ENCODE measurements around the gene BCAP29. TPM values are rescaled to one million over a fixed set of nuclear protein-coding genes. Genes with fewer than 3 reads are reported as not detected.

BCAP29 gene
- polyA plus RNA-seq, 1 of the 3 experiments (the other 2 are of a cell fraction) = 29.2 TPM

- Histone ChIP-seq H4K20me1 (ENCODE audit: insufficient read depth) (no peaks in the 10 kb centered on the region), H3K9me3 (no peaks in the 10 kb centered on the region), H3K27me3 (ENCODE audit: insufficient read depth) (peaks cover 4% of the 10 kb centered on the region; the same call in 1 of the 2 replicates), H3K79me2 (ENCODE audit: insufficient read depth) (no peaks in the 10 kb centered on the region), H3F3A (replicated peaks; ENCODE audit: insufficient read depth) (no peaks in the 10 kb centered on the region), H3K4me3 (ENCODE audit: low read depth in 2 of 2, low read length in 1 of 2) (no peak overlapping the region), H3K4me2 (no peak overlapping the region), H3K4me1 (ENCODE audit: control insufficient read depth in 1 of 2, insufficient read depth in 2 of 2, low read depth in 1 of 2, low read length in 1 of 2) (peaks cover 0 to 5% of the 10 kb centered on the region in 2 experiments; a peak in 1 of 4 replicates), H3K27ac (ENCODE audit: low read depth in 2 of 2, low read length in 1 of 2) (no peak overlapping the region), H3K36me3 (replicated peaks in 1 of 2; ENCODE audit: control insufficient read depth in 1 of 2, insufficient read depth in 2 of 2, low read length in 1 of 2) (no peaks in the 10 kb centered on the region), H3K9ac (no peak overlapping the region), H3K9me2 (no peaks in the 10 kb centered on the region), H2AFZ (ENCODE audit: low read depth) (no peak overlapping the region)
- ChIA-PET POLR2A (no interaction called here), CTCF (no interaction called here)
- TF ChIP-seq TEAD4 (IDR thresholded peaks at IDR 0.05; ENCODE audit: borderline replicate concordance, insufficient read depth) (no peak), RXRA (IDR thresholded peaks at IDR 0.05; ENCODE audit: borderline replicate concordance, low read depth) (no peak), USF2 (IDR thresholded peaks at IDR 0.05; ENCODE audit: borderline replicate concordance, low read depth, low read length) (no peak), TCF12 (IDR thresholded peaks at IDR 0.05) (no peak), MXI1 (IDR thresholded peaks at IDR 0.05; ENCODE audit: low read depth, low read length) (no peak), GATA2 (CRISPR knock-in tag; IDR thresholded peaks at IDR 0.05) (no peak), MEF2A (IDR thresholded peaks at IDR 0.05; ENCODE audit: borderline replicate concordance, low read depth) (no peak), RCOR1 (IDR thresholded peaks at IDR 0.05; ENCODE audit: low read length) (no peak), NFIC (IDR thresholded peaks at IDR 0.05; ENCODE audit: borderline replicate concordance) (no peak), SMC3 (IDR thresholded peaks at IDR 0.05; ENCODE audit: low read depth, low read length) (no peak), GABPA (IDR thresholded peaks at IDR 0.05; ENCODE audit: low read depth) (no peak)
- TF ChIP-seq, protein P1, sequence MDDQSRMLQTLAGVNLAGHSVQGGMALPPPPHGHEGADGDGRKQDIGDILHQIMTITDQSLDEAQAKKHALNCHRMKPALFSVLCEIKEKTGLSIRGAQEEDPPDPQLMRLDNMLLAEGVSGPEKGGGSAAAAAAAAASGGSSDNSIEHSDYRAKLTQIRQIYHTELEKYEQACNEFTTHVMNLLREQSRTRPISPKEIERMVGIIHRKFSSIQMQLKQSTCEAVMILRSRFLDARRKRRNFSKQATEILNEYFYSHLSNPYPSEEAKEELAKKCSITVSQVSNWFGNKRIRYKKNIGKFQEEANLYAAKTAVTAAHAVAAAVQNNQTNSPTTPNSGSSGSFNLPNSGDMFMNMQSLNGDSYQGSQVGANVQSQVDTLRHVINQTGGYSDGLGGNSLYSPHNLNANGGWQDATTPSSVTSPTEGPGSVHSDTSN (IDR thresholded peaks at IDR 0.05) = no peak
- TF ChIP-seq, protein P2, sequence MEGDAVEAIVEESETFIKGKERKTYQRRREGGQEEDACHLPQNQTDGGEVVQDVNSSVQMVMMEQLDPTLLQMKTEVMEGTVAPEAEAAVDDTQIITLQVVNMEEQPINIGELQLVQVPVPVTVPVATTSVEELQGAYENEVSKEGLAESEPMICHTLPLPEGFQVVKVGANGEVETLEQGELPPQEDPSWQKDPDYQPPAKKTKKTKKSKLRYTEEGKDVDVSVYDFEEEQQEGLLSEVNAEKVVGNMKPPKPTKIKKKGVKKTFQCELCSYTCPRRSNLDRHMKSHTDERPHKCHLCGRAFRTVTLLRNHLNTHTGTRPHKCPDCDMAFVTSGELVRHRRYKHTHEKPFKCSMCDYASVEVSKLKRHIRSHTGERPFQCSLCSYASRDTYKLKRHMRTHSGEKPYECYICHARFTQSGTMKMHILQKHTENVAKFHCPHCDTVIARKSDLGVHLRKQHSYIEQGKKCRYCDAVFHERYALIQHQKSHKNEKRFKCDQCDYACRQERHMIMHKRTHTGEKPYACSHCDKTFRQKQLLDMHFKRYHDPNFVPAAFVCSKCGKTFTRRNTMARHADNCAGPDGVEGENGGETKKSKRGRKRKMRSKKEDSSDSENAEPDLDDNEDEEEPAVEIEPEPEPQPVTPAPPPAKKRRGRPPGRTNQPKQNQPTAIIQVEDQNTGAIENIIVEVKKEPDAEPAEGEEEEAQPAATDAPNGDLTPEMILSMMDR (IDR thresholded peaks at IDR 0.05) = no peak
- TF ChIP-seq, protein P3, sequence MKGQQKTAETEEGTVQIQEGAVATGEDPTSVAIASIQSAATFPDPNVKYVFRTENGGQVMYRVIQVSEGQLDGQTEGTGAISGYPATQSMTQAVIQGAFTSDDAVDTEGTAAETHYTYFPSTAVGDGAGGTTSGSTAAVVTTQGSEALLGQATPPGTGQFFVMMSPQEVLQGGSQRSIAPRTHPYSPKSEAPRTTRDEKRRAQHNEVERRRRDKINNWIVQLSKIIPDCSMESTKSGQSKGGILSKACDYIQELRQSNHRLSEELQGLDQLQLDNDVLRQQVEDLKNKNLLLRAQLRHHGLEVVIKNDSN (IDR thresholded peaks at IDR 0.05; ENCODE audit: borderline replicate concordance, low read depth) = no peak
- DNase-seq = no peak
- 95% methylated on average over 1 of the region's 1 CpG for WGBS (ENCODE audit: low lambda C conversion rate)
Observed at GRCh38 chr7:107666790-107667189, 86.7 kb downstream of the BCAP29 start.

DNA sequence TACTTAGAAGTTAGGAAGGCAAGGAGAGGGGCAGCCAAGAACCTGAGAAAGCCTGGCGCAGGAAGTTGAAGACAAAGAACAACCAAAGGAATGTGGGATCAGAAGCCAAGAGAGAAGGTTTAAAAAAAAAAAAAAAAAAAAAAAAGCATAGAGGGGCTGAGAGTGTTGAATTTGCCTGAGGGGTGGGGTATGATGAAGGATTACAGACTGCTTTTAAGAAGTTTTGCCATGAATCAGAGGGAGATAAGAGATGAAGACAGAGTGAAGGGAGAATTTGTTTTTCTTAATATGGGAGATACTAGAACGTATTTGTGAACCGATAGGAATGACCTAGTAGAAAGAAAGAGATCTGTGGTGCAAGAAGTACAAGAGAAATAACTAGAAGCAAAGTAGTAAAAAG is 87.3 kb downstream of the BCAP29 start:
- CTCF ChIA-PET = interaction anchor here (1.0 kb wide), 1 partner anchor 203 kb away, joined by 3 read pairs; no protein-coding TSS in a partner anchor
- DNase-seq = no peak
- TF ChIP-seq FOXM1 (IDR thresholded peaks at IDR 0.05; ENCODE audit: low read depth) (no peak), EP300 (IDR thresholded peaks at IDR 0.05; ENCODE audit: borderline replicate concordance in 1 of 2, low read depth in 1 of 2, low read length in 1 of 2) (no peak), NFIC (IDR thresholded peaks at IDR 0.05; ENCODE audit: borderline replicate concordance) (no peak), MEF2A (IDR thresholded peaks at IDR 0.05; ENCODE audit: borderline replicate concordance, low read depth) (no peak), MAX (IDR thresholded peaks at IDR 0.05; ENCODE audit: low read depth) (no peak), RXRA (IDR thresholded peaks at IDR 0.05; ENCODE audit: borderline replicate concordance, low read depth) (no peak), GABPA (IDR thresholded peaks at IDR 0.05; ENCODE audit: low read depth) (no peak), ELF1 (IDR thresholded peaks at IDR 0.05) (no peak), CHD2 (IDR thresholded peaks at IDR 0.05; ENCODE audit: low read length, partially characterized antibody) (no peak), NRF1 (IDR thresholded peaks at IDR 0.05; ENCODE audit: low read depth, low read length) (no peak), SIN3A (IDR thresholded peaks at IDR 0.05; ENCODE audit: borderline replicate concordance, low read depth, low read length) (no peak), YY1 (IDR thresholded peaks at IDR 0.05; ENCODE audit: low read depth) (no peak), GATA2 (CRISPR knock-in tag; IDR thresholded peaks at IDR 0.05) (no peak)

More for the DNA sequence above, 87.3 kb downstream of the BCAP29 start:
- POLR2A ChIA-PET = no interaction called here
- no peaks in the 10 kb centered on the region; the same call in 1 of the 2 replicates for H3K27me3 ChIP-seq (ENCODE audit: insufficient read depth)
- no peaks in the 10 kb centered on the region for H3K79me2 ChIP-seq (ENCODE audit: insufficient read depth)
- no peak overlapping the region for H3K4me3 ChIP-seq (ENCODE audit: low read depth in 2 of 2, low read length in 1 of 2)
- no peaks in the 10 kb centered on the region for H3K4me1 ChIP-seq (ENCODE audit: control insufficient read depth in 1 of 2, insufficient read depth in 2 of 2, low read depth in 1 of 2, low read length in 1 of 2)
- H3K4me2 ChIP-seq = no peak overlapping the region
- H3K27ac ChIP-seq (ENCODE audit: low read depth in 2 of 2, low read length in 1 of 2) = no peak overlapping the region
- H4K20me1 ChIP-seq (ENCODE audit: insufficient read depth) = no peaks in the 10 kb centered on the region
- H3K36me3 ChIP-seq (replicated peaks in 1 of 2; ENCODE audit: control insufficient read depth in 1 of 2, insufficient read depth in 2 of 2, low read length in 1 of 2) = no peaks in the 10 kb centered on the region
- H3K9ac ChIP-seq = no peak overlapping the region
- H3F3A ChIP-seq (replicated peaks; ENCODE audit: insufficient read depth) = no peaks in the 10 kb centered on the region
- 87% methylated on average over 3 of the region's 3 CpGs for WGBS (ENCODE audit: low lambda C conversion rate)
- H3K9me2 ChIP-seq = no peaks in the 10 kb centered on the region
- no peaks in the 10 kb centered on the region for H3K9me3 ChIP-seq
- no peak overlapping the region for H2AFZ ChIP-seq (ENCODE audit: low read depth)
